ENCODE data around the gene MGME1.
A peak's percentile ranks its signal among the peaks of the same experiment; 100 is the strongest.

MGME1 gene

GRCh38 chr20:17968366-17969277, at the start of gene MGME1, which contains the start of gene SNX5:
TSS of gene MGME1 (plus strand) at chr20:17969018. CDS start at chr20:17969860, 842 bp downstream.
TSS of gene SNX5 (minus strand) at chr20:17968794. CDS start at chr20:17968425, 369 bp downstream.
- DNase-seq (ENCODE audit: low read depth in 2 of 2) = peak; percentile 99

- no peak for DNase-seq (ENCODE audit: low read depth in 2 of 2)
These were observed 49.7 kb upstream of the MGME1 start for GRCh38 chr20:17919149-17919548.

GRCh38 chr20:17921774-17922173, 47.0 kb upstream of the MGME1 start:
- no peak for DNase-seq (ENCODE audit: low read depth in 2 of 2)

GRCh38 chr20:17925141-17925939, 43.5 kb upstream of the MGME1 start:
- no peak for DNase-seq (ENCODE audit: low read depth in 2 of 2)

GRCh38 chr20:17925940-17926300, 42.9 kb upstream of the MGME1 start:
- DNase-seq (ENCODE audit: low read depth in 2 of 2) = no peak

GRCh38 chr20:17928211-17928611, 40.6 kb upstream of the MGME1 start:
- DNase-seq (ENCODE audit: low read depth in 2 of 2) = no peak

GRCh38 chr20:17928633-17929311, 40.0 kb upstream of the MGME1 start:
- DNase-seq (ENCODE audit: low read depth in 2 of 2) = no peak

- no peak for DNase-seq (ENCODE audit: low read depth in 2 of 2)
These were observed 37.3 kb upstream of the MGME1 start for GRCh38 chr20:17931513-17931912.

- DNase-seq (ENCODE audit: low read depth in 2 of 2) = no peak
These were observed 36.4 kb upstream of the MGME1 start for GRCh38 chr20:17932396-17932795.

- no peak for DNase-seq (ENCODE audit: low read depth in 2 of 2)
These were observed 35.7 kb upstream of the MGME1 start for GRCh38 chr20:17933121-17933520.

- no peak for DNase-seq (ENCODE audit: low read depth in 2 of 2)
These were observed 35.1 kb upstream of the MGME1 start for GRCh38 chr20:17933711-17934110.

GRCh38 chr20:17934141-17934862, 34.5 kb upstream of the MGME1 start:
- no peak for DNase-seq (ENCODE audit: low read depth in 2 of 2)

- no peak for DNase-seq (ENCODE audit: low read depth in 2 of 2)
These were observed 33.6 kb upstream of the MGME1 start for GRCh38 chr20:17935186-17935585.

GRCh38 chr20:17935761-17936160, 33.1 kb upstream of the MGME1 start:
- DNase-seq (ENCODE audit: low read depth in 2 of 2) = no peak

GRCh38 chr20:17936286-17936760, 32.5 kb upstream of the MGME1 start:
- DNase-seq (ENCODE audit: low read depth in 2 of 2) = no peak

GRCh38 chr20:17936761-17937732, 31.8 kb upstream of the MGME1 start:
- DNase-seq (ENCODE audit: low read depth in 2 of 2) = no peak

- DNase-seq (ENCODE audit: low read depth in 2 of 2) = peak; percentile 17 to 20
These were observed 29.8 kb upstream of the MGME1 start for GRCh38 chr20:17938871-17939619.

GRCh38 chr20:17939622-17940223, 29.1 kb upstream of the MGME1 start:
- no peak for DNase-seq (ENCODE audit: low read depth in 2 of 2)

Data from stimulated activated CD8-positive, alpha-beta memory T cell treated with anti-CD3 and anti-CD28 coated beads, Interleukin-15, amount 100 ng/mL, for 4 hours (primary cell).